ENCODE data around the gene INPP5A.

Gene INPP5A

GRCh38 chr10:132584081-132584480, 46.5 kb downstream of the INPP5A start:
- no peak for DNase-seq (ENCODE audit: low spot score)
- no peak for TF ChIP-seq CTCF (IDR thresholded peaks at IDR 0.05; ENCODE audit: extremely low read depth, insufficient read depth, missing control alignments)
- in situ Hi-C loops (cut with MboI; ENCODE audit: low pct_unique_long_range_greater_than_20kb, low sequenced_read_pairs, unreplicated experiment) = no loop called here

DNA sequence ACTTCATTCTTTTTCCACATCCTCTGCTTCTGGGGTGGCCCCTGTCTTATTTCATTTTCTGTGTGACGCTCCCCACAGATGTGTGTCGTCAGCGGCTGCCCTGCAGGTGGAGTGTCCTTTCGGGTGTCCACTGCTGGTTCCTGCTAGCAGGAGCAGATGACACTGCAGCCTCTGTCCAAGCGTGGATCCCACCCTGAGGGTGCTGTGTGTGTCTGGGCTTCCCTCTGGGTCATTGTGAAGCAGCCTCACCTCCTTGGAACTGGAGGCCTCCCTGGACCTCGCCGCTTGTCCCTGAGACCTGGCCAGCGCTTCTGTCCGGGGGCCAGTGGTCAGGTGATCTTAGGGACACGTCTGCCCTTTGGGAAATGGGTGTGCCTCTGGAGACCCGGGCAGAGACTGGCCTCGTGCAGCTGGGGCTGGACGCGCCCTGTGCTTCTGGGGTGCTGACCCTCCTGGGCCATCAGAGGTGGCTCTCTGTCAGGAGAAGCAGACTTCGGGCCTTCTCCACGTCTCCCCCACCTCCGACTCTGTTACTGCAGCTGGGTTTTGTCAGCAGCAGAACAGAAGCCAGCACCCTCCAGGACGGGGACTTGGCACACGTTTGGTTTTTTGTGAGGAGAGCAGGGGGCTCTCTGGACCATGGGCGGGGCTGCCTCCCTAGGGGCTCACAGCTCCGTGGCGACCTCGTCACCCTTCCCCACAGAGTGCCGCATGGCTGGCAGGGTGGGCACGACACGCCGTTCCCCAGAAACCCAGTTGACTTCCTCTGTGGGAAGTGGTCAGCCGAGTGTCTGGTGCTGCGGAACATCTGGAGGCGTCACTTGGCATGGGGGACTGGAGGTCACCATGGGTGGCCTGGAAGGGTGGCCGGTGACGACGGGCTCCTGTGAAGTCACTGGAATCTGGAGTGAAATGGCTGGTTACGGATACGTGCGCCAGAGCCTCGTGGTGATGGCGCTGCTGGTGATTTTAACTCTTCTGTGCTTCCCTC, 48.4 kb downstream of the INPP5A start:
- no peak for TF ChIP-seq CTCF (IDR thresholded peaks at IDR 0.05; ENCODE audit: extremely low read depth, insufficient read depth, missing control alignments)
- no peak for DNase-seq (ENCODE audit: low spot score)
- in situ Hi-C loops (cut with MboI; ENCODE audit: low pct_unique_long_range_greater_than_20kb, low sequenced_read_pairs, unreplicated experiment) = no loop called here

GRCh38 chr10:132586739-132587138, 49.2 kb downstream of the INPP5A start:
- DNase-seq (ENCODE audit: low spot score) = no peak
- TF ChIP-seq CTCF (IDR thresholded peaks at IDR 0.05; ENCODE audit: extremely low read depth, insufficient read depth, missing control alignments) = no peak
- in situ Hi-C loops (cut with MboI; ENCODE audit: low pct_unique_long_range_greater_than_20kb, low sequenced_read_pairs, unreplicated experiment) = no loop called here

DNA sequence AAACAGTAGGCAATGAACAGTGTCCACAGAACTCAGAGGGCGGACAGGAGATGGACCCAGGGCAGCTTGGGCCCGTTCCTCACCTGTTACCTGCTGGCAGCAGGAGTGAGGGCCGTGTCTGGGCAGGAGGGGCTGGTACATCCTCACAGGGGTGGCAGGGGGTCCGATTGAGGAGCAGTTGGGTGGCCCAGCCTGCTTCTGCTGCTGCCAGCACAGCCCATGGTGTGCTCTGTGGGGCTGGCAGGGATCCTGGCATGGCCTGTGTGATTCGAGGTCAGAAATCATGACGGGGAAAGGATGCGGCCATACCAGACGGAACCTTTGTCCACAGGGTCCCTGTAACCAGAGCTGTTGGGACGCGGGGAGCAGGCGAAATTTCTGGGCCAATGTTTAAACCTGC, 49.6 kb downstream of the INPP5A start:
- no peak for TF ChIP-seq CTCF (IDR thresholded peaks at IDR 0.05; ENCODE audit: extremely low read depth, insufficient read depth, missing control alignments)
- no peak for DNase-seq (ENCODE audit: low spot score)
- in situ Hi-C loops (cut with MboI; ENCODE audit: low pct_unique_long_range_greater_than_20kb, low sequenced_read_pairs, unreplicated experiment) = no loop called here

DNA sequence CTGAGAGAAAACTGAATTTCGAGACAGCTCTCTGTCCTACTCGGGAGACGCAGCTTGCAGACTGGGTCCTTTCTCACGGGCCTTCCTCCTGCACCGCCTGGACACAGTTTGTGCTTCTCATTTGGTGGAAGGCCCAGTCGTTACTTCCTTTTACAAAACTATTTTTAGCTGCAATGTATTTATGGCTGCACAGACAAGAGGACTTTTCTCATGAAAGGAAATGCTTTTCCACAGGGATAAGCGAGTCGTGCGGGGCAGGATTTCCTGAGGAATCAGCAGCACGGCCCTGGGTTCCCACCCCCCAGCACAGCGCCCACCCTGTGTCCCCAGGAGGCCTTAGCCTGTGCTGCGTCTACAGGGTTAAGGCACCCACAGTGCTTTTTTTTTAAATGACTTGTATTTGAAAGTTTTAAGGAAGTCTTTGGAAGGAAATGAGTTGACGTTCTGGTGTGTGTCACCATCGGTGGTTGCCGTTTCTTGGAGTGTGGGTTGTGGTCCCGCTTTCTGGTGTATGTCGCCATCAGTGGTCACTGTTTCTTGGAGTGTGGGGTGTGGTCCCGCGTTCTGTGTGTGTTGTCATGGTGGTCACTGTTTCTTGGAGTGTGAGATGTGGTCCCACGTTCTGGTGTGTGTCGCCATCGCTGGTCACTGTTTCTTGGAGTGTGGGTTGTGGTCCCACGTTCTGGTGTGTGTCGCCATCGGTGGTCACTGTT, 50.9 kb downstream of the INPP5A start:
- no peak for TF ChIP-seq CTCF (IDR thresholded peaks at IDR 0.05; ENCODE audit: extremely low read depth, insufficient read depth, missing control alignments)

DNA sequence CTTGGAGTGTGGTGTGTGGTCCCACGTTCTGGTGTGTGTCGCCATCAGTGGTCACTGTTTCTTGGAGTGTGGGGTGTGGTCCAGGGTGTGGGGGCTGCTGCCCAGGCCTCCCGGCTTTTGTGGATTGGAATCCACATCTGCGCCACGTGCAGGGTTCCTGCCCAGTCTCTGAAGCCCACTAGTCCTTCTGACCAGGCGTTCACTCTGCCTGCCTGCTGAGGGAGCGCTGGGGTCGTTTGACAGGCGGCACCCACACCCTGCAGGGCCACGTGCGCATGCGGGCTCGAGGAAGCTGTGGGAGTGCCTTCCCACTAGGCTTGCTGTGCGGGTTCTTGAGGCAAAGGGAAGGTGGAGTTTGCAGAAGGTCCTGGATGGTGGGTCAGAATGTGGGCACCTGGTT, 51.4 kb downstream of the INPP5A start:
- in situ Hi-C loops (cut with MboI; ENCODE audit: low pct_unique_long_range_greater_than_20kb, low sequenced_read_pairs, unreplicated experiment) = no loop called here
- DNase-seq (ENCODE audit: low spot score) = no peak

More for the DNA sequence above, 50.9 kb downstream of the INPP5A start:
- peak; percentile 68 for DNase-seq (ENCODE audit: low spot score)
- in situ Hi-C loops (cut with MboI; ENCODE audit: low pct_unique_long_range_greater_than_20kb, low sequenced_read_pairs, unreplicated experiment) = no loop called here

More for the DNA sequence above, 51.4 kb downstream of the INPP5A start:
- no peak for TF ChIP-seq CTCF (IDR thresholded peaks at IDR 0.05; ENCODE audit: extremely low read depth, insufficient read depth, missing control alignments)

All from GM13977 (cell line).